SK-N-SH (cell line): Measurements from ENCODE around the gene COPS9.

ENCODE experiments used
- CTCF ChIP-seq: fragments of 200-600 bp; sonication (generic); IDR thresholded peaks from 2 replicates; pipeline ENCODE4 v1.6.1; 2017; ENCODE audit warnings: antibody characterized with exemption, mild to moderate bottlenecking, moderate library complexity
- EP300 ChIP-seq, 2 experiments: IDR thresholded peaks; 2 replicates each; pipeline versions ENCODE4 v1.4.0 to v1.6.1; 2012; ENCODE audit warnings: borderline replicate concordance in 1 of 2, low read depth in 1 of 2, low read length in 1 of 2
- IRF3 ChIP-seq: fragments of 150-350 bp; IDR thresholded peaks from 2 replicates; pipeline ENCODE4 v1.6.1; 2016; ENCODE audit warnings: mild to moderate bottlenecking, low read depth, low read length
- POLR2AphosphoS5 ChIP-seq: IDR thresholded peaks from 2 replicates; pipeline ENCODE4 v1.6.1; 2012; ENCODE audit warnings: low read depth, low read length
- RAD21 ChIP-seq: IDR thresholded peaks from 2 replicates; pipeline ENCODE4 v1.6.1; 2012; ENCODE audit warnings: mild to moderate bottlenecking, low read length
- SMC3 ChIP-seq: IDR thresholded peaks from 2 replicates; pipeline ENCODE4 v1.6.1; 2012; ENCODE audit warnings: low read depth, low read length, improper control_type of control experiment
- TAF1 ChIP-seq: IDR thresholded peaks from 2 replicates; pipeline ENCODE4 v1.6.1; 2012; ENCODE audit warnings: low read depth, mild to moderate bottlenecking, low read length, moderate library complexity, borderline replicate concordance
- TCF12 ChIP-seq: IDR thresholded peaks from 2 replicates; pipeline ENCODE4 v1.4.0; 2012
- YY1 ChIP-seq: IDR thresholded peaks from 2 replicates; pipeline ENCODE4 v1.4.0; 2012; ENCODE audit warnings: low read depth, mild to moderate bottlenecking

- TF ChIP-seq YY1 (no peak), CTCF (no peak), IRF3 (no peak), SMC3 (no peak), TAF1 (no peak), RAD21 (no peak), EP300 (IDR thresholded peaks at IDR 0.05; ENCODE audit: borderline replicate concordance in 1 of 2, low read depth in 1 of 2, low read length in 1 of 2) (no peak), TCF12 (no peak), POLR2AphosphoS5 (no peak)
Observed at GRCh38 chr2:240183006-240183874, 47.1 kb upstream of the COPS9 start.
